PFSK-1 (cell line): ENCODE results near the gene LRCOL1.
A peak's percentile ranks its signal among the peaks of the same experiment; 100 is the strongest.

Experiments used
- FOXP2 ChIP-seq: optimal IDR thresholded peaks from 2 replicates; pipeline ENCODE3; 2011; ENCODE audit warnings: borderline replicate concordance, control low read depth, inconsistent platforms; ENCODE audit not compliant: insufficient read depth; ENCODE audit errors: extremely low read length, extremely low read depth
- POLR2AphosphoS5 ChIP-seq: IDR thresholded peaks from 2 replicates; pipeline ENCODE4 v1.6.1; 2012; ENCODE audit warnings: low read depth, mild to moderate bottlenecking, control low read depth, low read length, moderate library complexity
- REST ChIP-seq, 2 experiments: IDR thresholded peaks; 2 replicates each; pipeline versions ENCODE4 v1.6.1 to v1.8.0; 2011 to 2012; ENCODE audit warnings: low read depth in 2 of 2, low read length in 2 of 2, control low read depth in 1 of 2, inconsistent platforms in 1 of 2, mild to moderate bottlenecking in 1 of 2, moderate library complexity in 1 of 2; ENCODE audit not compliant: insufficient read depth in 1 of 2
- SIN3A ChIP-seq: IDR thresholded peaks from 2 replicates; pipeline ENCODE4 v1.6.1; 2012; ENCODE audit warnings: mild to moderate bottlenecking, low read length, moderate library complexity, borderline replicate concordance; ENCODE audit not compliant: insufficient read depth
- TAF1 ChIP-seq: IDR thresholded peaks from 2 replicates; pipeline ENCODE4 v1.6.1; 2012; ENCODE audit warnings: low read length, control low read depth, borderline replicate concordance; ENCODE audit not compliant: insufficient read depth

The LRCOL1 gene

DNA sequence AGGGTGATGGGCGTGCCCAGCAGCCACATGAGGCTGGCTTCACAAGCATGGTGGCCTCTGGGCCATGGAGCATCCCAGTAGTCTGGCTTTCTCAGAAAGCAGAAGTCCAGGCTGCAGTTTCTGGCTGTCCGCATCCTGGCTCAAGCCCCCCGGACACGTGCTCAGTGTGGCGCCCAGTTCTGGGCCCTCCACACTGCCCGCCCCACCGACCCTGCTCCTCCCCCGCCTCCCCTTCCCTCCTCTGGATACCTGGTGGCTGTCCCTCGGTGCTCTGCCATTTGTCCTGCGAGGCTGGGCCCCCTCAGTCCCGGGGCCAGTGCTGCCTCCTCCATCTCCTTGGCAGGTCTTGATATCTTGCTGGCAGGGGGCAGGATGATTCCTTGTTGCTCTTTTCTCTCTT, 31.6 kb downstream of the LRCOL1 start:
- TF ChIP-seq FOXP2 (no peak), TAF1 (no peak), REST (IDR thresholded peaks at IDR 0.05; ENCODE audit: insufficient read depth in 1 of 2, low read depth in 2 of 2, low read length in 2 of 2) (no peak), SIN3A (no peak), POLR2AphosphoS5 (no peak)

DNA sequence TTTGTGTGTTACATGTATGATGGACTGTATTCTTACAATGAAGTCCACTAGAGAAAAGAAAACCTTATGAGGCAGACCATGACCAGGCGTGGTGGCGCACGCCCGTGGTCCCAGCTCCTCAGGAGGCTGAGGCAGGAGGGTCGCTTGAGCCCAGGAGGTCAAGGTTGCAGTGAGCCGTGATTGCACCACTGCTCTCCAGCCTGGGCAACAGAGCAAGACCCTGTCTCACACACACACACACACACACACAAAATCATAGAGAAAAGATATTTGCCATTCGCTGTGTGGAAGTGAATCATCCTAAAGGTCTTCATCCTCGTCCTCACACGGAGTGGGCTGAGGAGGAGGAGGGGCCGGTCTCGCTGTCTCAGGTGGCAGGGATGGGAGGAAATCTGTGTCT, 32.3 kb downstream of the LRCOL1 start:
- TF ChIP-seq FOXP2: no peak
- peak; percentile 38; the same call in 1 of the 2 replicates for TF ChIP-seq POLR2AphosphoS5
- no peak for TF ChIP-seq REST (IDR thresholded peaks at IDR 0.05; ENCODE audit: insufficient read depth in 1 of 2, low read depth in 2 of 2, low read length in 2 of 2)

DNA sequence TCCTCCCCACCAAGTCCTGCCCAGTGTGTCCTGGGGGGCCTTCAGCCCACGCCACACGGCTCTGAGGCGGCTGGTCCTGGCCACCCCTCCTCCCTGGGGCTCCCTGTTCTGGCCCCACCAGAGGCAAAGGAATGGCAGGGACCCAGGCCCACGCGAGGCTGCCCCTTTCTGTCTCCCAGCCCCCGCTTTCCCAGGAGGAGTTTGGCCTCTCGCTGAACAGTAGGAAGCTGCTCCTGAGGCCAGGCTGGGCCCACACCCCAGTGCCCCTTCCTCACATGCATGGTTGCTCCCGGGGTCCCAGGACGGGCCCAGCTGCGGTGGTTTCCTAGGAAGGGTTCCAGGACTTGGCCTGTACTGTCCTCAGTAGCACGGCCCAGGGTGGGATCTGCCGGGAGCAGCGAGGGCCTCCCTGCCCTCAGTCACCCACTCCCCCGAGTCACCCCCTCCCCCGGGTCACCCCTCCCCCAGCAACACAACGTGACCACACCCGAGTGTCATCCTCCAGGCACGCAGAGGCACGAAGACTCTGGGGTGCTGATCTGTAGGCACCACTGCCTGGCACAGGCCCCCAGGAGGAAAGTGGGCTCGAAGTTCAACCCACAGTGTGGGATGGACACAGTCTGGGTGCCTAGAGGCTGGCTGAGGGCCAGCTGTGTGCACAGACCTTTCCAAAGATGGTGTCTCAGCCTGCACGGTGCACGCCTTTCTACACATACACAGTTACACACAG, 33.0 kb downstream of the LRCOL1 start:
- no peak for TF ChIP-seq FOXP2
- TF ChIP-seq TAF1: no peak
- no peak for TF ChIP-seq SIN3A
- TF ChIP-seq REST (IDR thresholded peaks at IDR 0.05; ENCODE audit: insufficient read depth in 1 of 2, low read depth in 2 of 2, low read length in 2 of 2): no peak
- TF ChIP-seq POLR2AphosphoS5: no peak

GRCh38 chr12:132576701-132577100, 33.7 kb downstream of the LRCOL1 start:
- no peak for TF ChIP-seq TAF1
- TF ChIP-seq REST (IDR thresholded peaks at IDR 0.05; ENCODE audit: insufficient read depth in 1 of 2, low read depth in 2 of 2, low read length in 2 of 2): no peak
- no peak for TF ChIP-seq SIN3A
- no peak for TF ChIP-seq FOXP2
- no peak for TF ChIP-seq POLR2AphosphoS5

- TF ChIP-seq REST (IDR thresholded peaks at IDR 0.05; ENCODE audit: insufficient read depth in 1 of 2, low read depth in 2 of 2, low read length in 2 of 2) (no peak), POLR2AphosphoS5 (no peak), TAF1 (no peak), FOXP2 (no peak), SIN3A (no peak)
These were observed 34.7 kb downstream of the LRCOL1 start for GRCh38 chr12:132575661-132576060.
